HG03103 (cell line): ENCODE data around the gene LSR.

Source experiments
- ATAC-seq: cut with Tn5 transposase; IDR thresholded peaks from one replicate; pipeline ENCODE4 v1.9.1; 2021; ENCODE audit warnings: low read depth; ENCODE audit not compliant: unreplicated experiment

LSR gene

DNA sequence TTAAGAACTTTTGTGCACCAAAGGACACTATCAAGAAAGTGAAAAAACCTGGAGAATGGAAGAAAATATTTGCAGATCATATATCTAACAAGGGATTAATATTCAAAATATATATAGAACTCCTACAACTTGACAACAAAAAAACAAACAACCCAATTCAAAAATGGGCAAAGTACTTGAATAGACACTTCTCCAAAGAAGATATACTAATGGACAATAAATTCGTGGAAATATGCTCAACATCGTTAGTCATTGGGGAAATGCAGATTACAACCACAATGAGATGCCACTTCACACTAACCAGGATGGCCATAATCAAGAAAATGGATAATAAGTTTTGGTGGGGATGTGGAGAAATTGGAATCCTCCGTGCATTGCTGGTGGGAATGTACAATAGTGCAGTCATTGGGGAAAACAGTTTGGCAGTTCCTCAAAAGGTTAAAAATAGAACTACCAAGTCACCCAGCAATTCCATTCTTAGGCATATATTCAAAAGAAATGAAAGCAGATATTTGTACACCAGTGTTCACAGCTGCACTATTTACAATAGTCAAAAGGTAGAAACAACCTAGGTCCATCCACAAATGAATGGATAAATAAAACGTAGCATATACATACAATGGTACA lies 2.2 kb upstream of the LSR start:
- ATAC-seq, result no peak

DNA sequence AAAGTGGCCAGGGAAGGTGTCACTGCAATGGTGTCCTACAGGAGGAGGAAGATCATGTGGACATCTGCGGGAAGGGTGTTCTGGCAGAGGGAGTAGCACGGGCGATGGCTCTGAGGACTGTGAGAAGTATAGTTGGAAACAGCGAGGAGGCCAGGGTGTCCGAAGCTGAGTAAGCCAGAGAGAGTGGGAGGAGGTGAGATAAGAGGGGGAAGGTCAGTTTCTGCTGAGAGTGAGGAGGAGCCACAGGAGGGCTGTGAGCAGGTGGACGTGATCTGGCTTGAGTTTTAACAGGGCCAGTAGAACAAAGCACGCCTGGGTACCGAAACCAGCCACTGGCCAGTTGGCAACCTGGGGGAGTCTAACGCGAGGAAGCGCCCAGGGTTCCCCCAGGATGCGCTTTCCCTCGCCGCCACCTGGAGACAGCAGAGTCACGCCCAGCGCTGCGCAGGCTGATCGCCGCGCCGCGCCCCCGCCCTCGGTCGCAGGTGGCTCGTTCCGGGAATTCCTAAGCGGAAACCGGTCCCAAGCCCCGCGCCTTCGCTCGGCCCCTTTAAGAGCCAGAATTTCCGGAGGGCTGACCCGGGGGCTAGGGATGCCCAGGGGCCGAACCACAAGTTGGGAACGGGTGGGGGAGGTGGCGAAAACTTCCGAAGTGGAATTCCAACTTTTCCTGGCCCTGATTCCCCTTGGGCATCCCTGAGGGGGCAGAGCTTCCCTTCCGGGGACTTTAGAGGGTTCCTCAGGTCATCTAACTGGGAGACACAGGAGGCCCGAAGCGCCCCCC lies 1.1 kb upstream of the LSR start:
- no peak for ATAC-seq

DNA sequence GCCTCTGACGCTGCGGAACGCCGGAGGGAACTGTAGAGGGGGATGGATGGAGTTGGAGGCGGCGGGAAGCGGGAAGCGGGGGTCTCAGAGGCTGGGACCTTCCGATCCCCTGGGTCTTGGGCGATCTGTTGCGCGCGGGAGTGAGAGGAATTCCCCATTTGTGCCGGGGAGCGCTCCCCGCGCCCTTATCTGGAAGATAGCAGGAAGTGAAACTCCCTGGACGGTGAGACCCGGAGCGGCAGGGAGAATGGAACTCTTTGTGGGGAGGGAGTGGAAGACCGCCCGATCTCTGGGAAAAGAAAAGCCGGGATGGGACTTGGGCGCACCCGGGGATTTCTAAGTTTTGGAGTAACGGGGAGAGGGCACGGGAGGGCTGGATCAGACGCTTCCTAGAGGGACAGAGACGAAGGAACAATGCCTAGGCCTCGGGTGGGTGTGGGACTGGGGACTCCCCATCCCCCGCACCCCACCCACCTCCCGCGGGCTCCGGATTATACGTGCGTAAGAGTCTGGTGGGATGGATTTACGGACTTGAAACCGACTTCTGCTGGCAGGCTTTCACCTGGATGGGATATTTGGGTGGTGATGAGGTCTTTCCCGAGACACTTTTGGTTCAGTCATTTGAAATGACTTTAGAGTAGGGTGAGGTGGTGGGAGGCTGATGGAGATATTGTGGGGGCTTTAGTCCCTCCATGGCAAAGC lies 495 bp downstream of the LSR start:
- ATAC-seq, result no peak

DNA sequence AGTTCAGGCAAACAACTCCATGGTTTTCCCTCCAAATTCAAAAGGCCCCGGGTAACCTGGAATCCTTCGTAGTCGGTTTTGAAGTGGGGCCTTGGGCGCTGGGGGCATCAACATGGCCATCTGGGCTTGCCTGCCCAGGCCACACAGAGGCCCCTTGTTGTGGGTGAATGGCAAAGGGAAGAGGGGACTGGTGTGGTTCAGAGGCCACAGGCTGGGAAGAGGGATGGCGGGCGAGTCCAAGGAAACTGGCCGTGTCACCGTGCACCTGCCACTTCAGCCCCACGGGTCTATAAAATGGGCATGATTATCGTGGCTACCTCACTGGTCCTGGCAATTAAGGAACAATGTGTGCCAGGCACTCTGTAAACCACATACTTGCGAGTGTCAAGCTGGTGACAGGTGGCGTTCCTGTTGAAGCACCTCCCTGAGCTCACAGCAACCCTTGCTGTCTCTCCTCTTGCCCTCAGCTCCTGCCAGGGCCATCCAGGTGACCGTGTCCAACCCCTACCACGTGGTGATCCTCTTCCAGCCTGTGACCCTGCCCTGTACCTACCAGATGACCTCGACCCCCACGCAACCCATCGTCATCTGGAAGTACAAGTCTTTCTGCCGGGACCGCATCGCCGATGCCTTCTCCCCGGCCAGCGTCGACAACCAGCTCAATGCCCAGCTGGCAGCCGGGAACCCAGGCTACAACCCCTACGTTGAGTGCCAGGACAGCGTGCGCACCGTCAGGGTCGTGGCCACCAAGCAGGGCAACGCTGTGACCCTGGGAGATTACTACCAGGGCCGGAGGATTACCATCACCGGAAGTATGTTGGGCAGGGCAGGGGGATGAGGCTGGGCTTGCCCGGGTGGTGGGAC lies 1.3 kb downstream of the LSR start:
- ATAC-seq, result no peak

DNA sequence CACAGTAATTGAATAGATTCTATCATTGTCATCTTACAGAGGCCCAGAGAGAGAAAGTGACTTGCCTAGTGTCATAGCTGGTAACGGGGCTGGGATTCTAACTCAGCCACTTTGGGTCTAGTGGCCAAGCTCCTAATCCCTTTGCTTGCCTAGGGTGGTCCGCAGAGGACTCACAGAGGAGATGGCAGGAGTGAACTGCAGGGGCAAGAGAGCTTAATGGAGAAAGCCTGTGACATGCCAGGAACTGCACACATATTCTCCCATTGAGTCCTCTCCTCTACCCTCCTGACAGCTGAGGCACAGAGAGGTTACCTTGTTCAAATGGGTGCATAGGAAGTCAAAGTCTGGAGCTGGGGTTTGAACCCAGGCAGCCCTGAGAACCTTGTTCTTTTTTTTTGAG lies 2.7 kb downstream of the LSR start:
- ATAC-seq, result no peak

DNA sequence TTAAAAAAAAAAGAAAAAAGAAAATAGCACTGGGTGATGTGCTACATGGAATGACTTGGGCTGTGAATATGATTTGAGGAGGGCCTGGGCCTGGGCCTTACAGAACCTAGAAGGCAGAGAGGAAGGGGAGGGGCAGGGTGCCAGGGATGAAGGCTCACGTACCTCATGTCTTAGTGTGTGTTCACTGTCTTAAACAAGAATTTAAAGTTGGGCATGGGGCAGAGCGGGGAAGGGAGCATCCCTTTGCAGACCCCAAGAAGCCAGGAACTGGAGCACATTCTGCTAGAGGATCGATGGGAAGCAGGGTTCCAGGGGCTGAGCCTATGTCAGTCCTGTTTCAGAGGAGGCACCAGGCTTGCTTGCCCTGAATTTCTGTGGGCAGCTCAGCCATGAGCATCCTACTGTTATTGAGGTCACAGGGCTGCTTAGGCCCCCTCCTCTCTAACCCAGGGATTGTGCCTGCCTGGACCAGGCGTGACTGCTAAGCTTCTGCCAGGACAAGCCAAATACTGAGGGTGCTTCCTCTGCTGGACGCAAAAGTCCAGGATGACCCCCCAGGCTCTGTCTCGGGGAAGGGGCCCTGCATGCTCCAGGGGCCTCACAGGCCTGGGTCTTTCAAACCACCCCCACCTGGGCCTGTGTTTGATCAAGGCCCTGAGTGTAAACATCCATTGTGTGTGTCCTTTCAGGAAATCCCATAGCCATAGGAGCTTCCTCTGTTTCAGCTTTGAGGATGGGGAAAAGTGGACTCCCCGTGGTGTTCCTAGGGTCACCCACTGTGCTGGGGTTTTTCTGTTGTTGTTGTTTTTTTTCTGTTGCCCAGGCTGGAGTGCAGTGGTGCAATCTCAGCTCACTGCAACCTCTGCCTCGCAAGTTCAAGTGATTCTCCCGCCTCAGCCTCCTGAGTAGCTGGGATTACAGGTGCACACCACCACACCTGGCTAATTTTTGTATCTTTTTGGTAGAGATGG lies 4.8 kb downstream of the LSR start:
- no peak for ATAC-seq

DNA sequence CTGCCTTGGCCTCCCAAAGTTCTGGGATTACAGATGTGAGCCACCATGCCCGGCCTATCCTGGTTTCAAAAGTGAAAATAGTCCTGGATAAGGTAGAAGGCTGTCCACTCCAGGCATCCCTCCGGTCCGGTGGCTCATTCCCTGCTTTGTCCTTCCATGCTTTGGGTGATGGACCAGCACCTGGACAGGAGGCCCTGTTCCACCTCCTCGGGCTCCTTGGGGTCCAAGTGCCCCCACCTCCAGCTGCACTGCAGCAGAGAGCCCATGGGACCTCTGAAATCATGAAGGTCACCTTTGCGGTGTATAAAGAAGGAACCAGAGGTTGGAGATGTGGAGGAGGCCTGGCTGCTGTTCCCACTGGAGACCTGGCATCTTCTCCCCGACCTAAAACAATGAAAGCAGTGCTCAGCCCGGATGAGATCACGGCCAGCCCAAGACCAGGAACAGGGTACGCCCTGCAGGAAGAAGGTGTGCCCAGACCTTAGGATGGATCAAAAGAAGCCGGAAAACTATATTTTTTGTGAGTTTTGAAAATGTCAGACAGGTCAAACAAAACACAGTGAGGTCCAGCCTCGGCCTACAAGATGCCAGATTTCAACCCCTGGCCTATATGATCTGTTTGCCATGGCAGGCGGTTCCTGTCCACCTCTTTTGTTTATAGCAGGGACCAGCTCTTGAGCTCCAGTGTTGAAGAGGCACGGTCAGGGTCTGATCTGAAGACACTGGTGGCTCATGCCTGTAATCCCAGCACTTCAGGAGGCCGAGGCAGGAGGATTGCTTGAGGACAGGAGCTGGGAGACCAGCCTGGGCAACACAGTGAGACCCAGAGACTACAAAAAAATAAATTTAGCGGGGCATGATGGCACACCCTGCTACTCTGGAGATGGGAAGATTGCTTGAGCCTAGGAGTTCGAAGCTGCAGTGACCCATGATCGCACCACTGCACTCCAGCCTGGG lies 5.8 kb downstream of the LSR start:
- no peak for ATAC-seq

DNA sequence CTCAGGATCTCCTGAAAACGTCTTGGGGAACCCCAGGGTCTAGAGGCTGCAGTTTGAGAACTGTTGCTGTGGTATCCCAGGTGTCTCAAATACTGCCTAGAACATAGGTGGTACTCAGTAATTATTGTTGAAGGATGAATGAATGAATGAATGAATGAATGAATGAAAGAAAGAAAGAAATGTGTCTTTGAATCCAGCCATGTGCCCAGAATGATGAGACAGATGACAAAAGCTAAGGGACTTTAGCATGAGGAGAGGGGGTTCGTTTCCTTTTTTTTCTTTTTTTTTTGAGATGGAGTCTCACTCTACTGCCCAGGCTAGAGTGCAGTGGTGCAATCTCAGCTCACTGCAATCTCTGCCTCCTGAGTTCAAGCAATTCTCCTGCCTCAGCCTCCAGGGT lies 7.8 kb downstream of the LSR start:
- ATAC-seq, result no peak

DNA sequence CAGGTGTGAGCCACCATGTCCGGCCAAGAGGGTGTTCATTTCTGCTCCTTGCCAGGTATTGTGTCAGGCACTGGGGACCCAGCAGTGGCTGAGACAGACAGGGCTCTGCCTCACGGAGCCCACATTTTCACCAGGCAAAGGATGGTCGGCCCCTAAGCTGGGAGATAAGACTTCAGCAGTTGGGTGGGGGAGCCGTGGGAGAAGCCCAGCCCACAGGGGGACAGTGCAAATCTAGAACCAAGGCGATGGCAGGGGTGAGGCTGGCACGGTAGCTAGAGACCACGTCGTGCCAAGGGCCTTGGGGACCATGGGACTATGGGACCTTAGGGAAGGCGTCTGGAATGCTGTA lies 8.3 kb downstream of the LSR start:
- no peak for ATAC-seq

DNA sequence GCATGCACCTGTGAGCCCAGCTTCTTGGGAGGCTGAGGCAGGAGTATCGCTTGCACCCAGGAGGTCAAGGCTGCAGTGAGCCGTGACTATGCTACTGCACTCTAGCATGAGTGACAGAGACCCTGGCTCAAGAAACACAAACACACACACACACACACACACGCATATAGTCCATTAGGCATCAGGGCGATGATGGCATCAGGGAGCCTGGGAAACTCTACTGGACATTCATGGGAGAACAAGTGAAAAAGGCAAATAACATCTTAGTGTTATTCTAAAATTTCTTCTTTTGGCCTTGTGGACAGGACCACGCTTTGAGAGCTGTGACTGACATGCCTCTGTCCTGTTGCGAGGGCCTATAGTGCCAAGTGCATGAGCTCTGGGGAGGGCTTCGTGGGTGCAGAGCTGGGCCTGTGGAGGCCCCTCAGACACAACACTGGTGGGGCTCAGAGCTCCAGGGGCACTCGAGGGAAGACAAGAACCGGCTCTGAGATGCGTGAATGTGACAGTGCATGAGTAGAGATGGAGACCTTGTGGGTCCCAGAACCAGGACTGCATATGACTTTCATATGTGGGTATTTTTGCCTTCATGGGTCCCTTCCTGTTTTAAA lies 12.0 kb downstream of the LSR start:
- ATAC-seq, result no peak

DNA sequence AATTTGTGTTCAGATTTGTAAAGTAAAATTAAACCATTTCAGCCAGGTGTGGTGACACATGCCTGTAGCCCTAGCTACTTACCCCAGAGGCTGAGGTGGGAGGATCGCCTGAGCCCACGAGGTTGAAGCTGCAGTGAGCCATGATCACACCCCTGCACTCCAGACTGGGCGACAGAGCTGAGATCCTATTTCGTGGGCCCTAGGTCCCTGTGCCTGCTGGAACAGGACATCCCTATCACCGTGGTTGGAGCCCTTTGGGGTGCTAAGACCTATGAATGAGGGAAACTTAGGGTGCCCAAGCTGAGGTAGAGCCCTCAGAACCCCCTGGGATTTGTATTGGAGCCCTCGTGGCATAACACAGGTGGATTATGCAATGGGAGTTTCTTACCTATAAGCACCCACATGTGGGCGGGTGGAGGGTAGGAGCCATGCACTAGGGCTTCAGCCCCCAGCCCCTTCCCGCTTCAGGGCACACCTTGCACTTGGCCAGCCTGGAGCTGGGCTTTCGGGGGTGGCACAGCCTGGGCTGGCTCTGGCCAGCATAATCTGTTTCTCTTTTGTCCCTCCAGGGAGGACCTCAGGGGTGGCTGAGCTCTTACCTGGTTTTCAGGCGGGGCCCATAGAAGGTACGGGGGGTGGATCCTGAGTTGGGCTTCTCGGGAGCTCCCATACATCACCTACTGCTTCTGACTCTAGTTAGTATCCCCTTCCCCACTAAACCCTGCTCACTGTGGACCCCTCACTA lies 12.7 kb downstream of the LSR start:
- ATAC-seq, result no peak

DNA sequence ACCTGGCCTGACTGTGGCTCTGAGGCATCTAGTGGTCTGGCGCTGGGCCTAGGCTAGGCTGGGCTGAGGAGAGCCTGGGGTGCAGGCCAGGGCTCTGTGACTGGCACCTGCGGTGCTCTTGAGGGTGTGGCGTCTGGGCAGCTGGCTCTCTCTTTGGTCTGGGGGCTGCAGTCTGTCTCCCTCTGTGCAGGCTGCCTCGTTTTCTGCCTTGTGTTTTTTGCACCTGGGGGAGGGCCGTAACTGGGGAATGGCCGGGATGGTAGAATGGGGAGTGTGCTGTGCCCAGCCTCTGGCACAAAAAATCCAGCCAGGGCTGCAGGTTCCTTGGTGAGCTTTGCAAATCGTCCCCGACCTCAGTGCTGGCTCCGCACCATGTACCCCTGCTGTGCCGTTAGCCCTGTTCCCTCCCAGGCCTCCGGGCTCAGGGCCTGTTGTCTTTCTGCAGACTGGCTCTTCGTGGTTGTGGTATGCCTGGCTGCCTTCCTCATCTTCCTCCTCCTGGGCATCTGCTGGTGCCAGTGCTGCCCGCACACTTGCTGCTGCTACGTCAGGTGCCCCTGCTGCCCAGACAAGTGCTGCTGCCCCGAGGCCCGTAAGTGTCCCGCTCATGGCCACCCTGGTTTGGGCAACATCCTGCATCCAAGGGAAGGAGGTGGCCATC lies 13.4 kb downstream of the LSR start:
- no peak for ATAC-seq

DNA sequence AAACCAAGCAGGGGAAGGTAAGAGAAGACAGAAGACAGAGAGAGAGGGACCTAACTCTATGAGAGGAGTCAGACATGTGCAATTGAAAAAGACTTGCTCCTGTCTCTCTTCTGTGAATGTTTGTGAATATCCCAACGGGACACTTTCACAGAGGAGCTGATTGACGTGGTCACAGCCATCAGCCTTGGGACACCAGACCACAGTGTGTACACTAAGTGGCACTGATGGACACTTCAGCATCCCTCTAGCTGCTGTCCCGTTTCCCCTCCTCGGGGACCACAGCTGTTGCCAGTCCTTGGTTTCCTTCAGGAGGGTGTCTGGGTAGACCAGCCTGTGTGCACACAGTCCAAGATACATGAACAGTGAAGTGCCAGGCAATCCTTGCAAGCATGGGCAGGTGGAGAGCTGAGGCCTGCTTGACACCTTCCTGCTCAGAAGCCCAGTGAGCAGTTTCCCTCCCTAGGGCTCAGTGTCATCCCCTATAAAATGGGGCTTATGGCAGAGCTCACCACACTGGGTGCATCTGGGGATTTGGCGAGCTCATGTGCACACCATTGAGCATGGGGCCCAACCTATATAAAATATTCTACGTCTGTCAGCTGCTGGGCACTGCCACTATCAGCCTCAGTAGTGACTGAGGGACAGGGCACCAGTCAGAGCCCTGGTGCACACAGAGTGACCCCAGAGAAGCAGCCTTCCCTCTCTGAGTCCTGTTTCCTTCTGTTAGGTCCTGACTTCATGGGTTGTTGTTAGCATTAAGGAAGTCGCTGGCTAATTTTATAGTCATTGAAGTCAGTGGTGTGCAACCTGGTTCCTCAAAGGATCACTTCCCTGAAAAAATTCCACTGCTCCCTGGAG lies 15.7 kb downstream of the LSR start:
- ATAC-seq, result no peak

DNA sequence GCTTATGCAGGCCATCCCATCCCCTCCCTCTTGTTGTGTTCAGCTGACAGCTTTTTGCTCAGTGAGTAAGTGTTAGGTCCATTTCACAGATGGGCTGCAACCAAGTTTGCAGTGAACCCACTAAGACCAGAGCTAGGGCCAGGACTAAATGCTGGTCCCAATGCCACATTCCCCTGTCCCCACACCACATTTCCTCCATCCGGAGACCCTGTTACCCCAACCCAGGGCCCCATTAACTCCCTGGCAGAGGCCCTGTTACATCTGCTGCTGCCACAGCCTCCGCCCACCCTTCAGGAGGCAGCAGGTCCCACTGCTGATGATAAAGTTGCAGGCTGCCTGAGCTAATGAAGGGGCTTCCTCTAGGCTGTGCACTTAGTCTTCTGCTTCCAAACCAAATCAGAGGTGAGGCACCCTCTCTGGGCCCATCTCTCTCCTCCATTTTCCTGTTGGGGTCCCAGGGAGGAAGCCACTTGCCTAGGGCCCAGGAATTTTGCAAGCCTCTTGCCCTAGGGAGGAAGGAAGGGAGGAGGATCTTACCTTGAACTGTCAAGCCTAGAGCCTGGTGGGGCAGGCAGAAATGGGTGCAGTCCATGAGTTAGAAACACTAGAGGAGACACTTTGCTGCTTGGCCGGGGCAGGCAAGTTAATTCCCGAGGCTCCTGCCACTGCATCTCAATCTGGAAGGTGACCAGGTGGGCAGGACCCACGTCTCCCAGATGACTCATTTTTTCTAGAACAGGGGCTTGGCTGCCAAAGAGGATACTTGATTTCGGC lies 16.5 kb downstream of the LSR start:
- no peak for ATAC-seq

DNA sequence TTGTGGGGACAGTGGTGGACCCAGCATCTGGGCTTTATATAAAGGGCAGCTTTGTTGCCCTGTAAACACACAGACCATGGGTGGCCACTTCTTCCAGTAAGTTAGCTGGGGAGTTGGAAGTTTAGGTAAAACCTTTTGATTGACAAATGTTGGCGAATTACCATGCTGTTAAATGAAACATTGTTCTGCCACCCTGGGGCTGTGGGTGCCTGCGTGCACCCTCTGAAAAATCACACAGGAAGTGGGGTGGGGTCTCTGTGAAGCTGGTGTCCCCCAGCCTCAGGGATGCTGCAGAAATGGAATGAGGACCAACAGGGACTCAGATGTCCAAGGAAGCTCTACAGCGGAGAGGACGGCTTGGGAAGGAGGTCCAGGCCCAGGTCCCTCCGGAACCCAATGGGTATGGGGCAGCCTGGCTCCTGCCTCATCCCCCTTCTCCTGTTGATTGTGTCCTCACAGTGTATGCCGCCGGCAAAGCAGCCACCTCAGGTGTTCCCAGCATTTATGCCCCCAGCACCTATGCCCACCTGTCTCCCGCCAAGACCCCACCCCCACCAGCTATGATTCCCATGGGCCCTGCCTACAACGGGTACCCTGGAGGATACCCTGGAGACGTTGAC lies 17.2 kb downstream of the LSR start:
- no peak for ATAC-seq
